Skeletal muscle satellite cell (primary cell): ENCODE data around the gene LMO1.

ENCODE experiments used
- H3K27me3 ChIP-seq: 2 replicates; pipeline ENCODE4 v1.7.0; 2013; ENCODE audit warnings: low read length; ENCODE audit not compliant: control insufficient read depth, insufficient read depth
- H3K36me3 ChIP-seq: 2 replicates; pipeline ENCODE4 v1.7.0; 2013; ENCODE audit warnings: mild to moderate bottlenecking, control low read depth, low read length; ENCODE audit not compliant: insufficient read depth
- H3K4me1 ChIP-seq: 2 replicates; pipeline ENCODE4 v1.7.0; 2013; ENCODE audit warnings: low read length; ENCODE audit not compliant: control insufficient read depth, insufficient read depth
- H3K4me2 ChIP-seq: 2 replicates; pipeline ENCODE4 v1.7.0; 2013; ENCODE audit warnings: mild to moderate bottlenecking, low read length
- H3K4me3 ChIP-seq: 2 replicates; pipeline ENCODE4 v1.7.0; 2013; ENCODE audit warnings: low read length
- H3K9ac ChIP-seq: 2 replicates; pipeline ENCODE4 v1.7.0; 2013; ENCODE audit warnings: mild to moderate bottlenecking, low read depth, low read length, moderate library complexity
- H3K9me3 ChIP-seq: replicated peaks from 2 replicates; pipeline ENCODE4 v1.7.0; 2013; ENCODE audit warnings: mild to moderate bottlenecking, control low read depth, low read length

Gene LMO1

GRCh38 chr11:8271106-8271886, 7.6 kb upstream of the LMO1 start:
- Histone ChIP-seq H3K36me3 (no peaks in the 10 kb centered on the region), H3K27me3 (peaks cover 77% of the 10 kb centered on the region), H3K4me2 (no peak overlapping the region), H3K4me1 (peaks cover 4% of the 10 kb centered on the region), H3K9me3 (no peaks in the 10 kb centered on the region), H3K4me3 (no peak overlapping the region), H3K9ac (no peak overlapping the region)

- Histone ChIP-seq H3K4me2 (no peak overlapping the region), H3K36me3 (no peaks in the 10 kb centered on the region), H3K9ac (no peak overlapping the region), H3K4me3 (no peak overlapping the region), H3K27me3 (peaks cover 84% of the 10 kb centered on the region), H3K9me3 (no peaks in the 10 kb centered on the region), H3K4me1 (peaks cover 4% of the 10 kb centered on the region)
Observed at GRCh38 chr11:8269636-8270035, 6.0 kb upstream of the LMO1 start.

GRCh38 chr11:8268530-8269400, 5.1 kb upstream of the LMO1 start:
- Histone ChIP-seq H3K9me3 (no peaks in the 10 kb centered on the region), H3K36me3 (no peaks in the 10 kb centered on the region), H3K4me1 (peaks cover 4% of the 10 kb centered on the region), H3K27me3 (peaks cover 87% of the 10 kb centered on the region), H3K9ac (no peak overlapping the region), H3K4me2 (peak overlapping the region; percentile 78), H3K4me3 (peak overlapping the region; percentile 61)

- Histone ChIP-seq H3K4me1 (peaks cover 10% of the 10 kb centered on the region), H3K27me3 (peaks cover 91% of the 10 kb centered on the region), H3K9ac (no peak overlapping the region), H3K9me3 (no peaks in the 10 kb centered on the region), H3K36me3 (no peaks in the 10 kb centered on the region), H3K4me2 (peak overlapping the region; percentile 78), H3K4me3 (peak overlapping the region; percentile 61)
Observed at GRCh38 chr11:8267831-8268529, 4.3 kb upstream of the LMO1 start.

GRCh38 chr11:8267280-8267679, 3.6 kb upstream of the LMO1 start:
- H3K4me3 ChIP-seq: no peak overlapping the region
- H3K9me3 ChIP-seq: no peaks in the 10 kb centered on the region
- no peak overlapping the region for H3K9ac ChIP-seq
- peaks cover 90% of the 10 kb centered on the region for H3K27me3 ChIP-seq
- H3K36me3 ChIP-seq: no peaks in the 10 kb centered on the region
- peaks cover 17% of the 10 kb centered on the region for H3K4me1 ChIP-seq
- H3K4me2 ChIP-seq: no peak overlapping the region

GRCh38 chr11:8266246-8267241, 2.9 kb upstream of the LMO1 start:
- H3K4me1 ChIP-seq: peaks cover 17% of the 10 kb centered on the region
- H3K9me3 ChIP-seq: no peaks in the 10 kb centered on the region
- H3K4me2 ChIP-seq: no peak overlapping the region
- H3K4me3 ChIP-seq: no peak overlapping the region
- no peak overlapping the region for H3K9ac ChIP-seq
- H3K27me3 ChIP-seq: peaks cover 91% of the 10 kb centered on the region
- no peaks in the 10 kb centered on the region for H3K36me3 ChIP-seq

- no peaks in the 10 kb centered on the region for H3K36me3 ChIP-seq
- no peaks in the 10 kb centered on the region for H3K9me3 ChIP-seq
- H3K27me3 ChIP-seq: peaks cover 91% of the 10 kb centered on the region
- H3K4me1 ChIP-seq: peaks cover 17% of the 10 kb centered on the region
- H3K9ac ChIP-seq: no peak overlapping the region
- H3K4me3 ChIP-seq: no peak overlapping the region
- H3K4me2 ChIP-seq: no peak overlapping the region
Observed at GRCh38 chr11:8265681-8266241, 2.1 kb upstream of the LMO1 start.

GRCh38 chr11:8263109-8263768, 439 bp downstream of the LMO1 start:
- no peaks in the 10 kb centered on the region for H3K36me3 ChIP-seq
- H3K4me3 ChIP-seq: peak overlapping the region; percentile 61
- H3K4me1 ChIP-seq: peaks cover 14% of the 10 kb centered on the region
- no peak overlapping the region for H3K9ac ChIP-seq
- H3K27me3 ChIP-seq: peaks cover 90% of the 10 kb centered on the region
- H3K4me2 ChIP-seq: peak overlapping the region; percentile 87
- no peaks in the 10 kb centered on the region for H3K9me3 ChIP-seq

- Histone ChIP-seq H3K4me3 (peak overlapping the region; percentile 61), H3K27me3 (peaks cover 90% of the 10 kb centered on the region)
Observed at GRCh38 chr11:8262552-8263108, 1.0 kb downstream of the LMO1 start.

More at GRCh38 chr11:8262552-8263108, 1.0 kb downstream of the LMO1 start:
- no peaks in the 10 kb centered on the region for H3K36me3 ChIP-seq
- H3K9me3 ChIP-seq: no peaks in the 10 kb centered on the region
- H3K4me1 ChIP-seq: peaks cover 13% of the 10 kb centered on the region
- H3K9ac ChIP-seq: peak overlapping the region; percentile 22
- H3K4me2 ChIP-seq: peak overlapping the region; percentile 87
